NT2/D1 (cell line): Measurements from ENCODE around the gene IER5L.

Source experiments
- SUZ12 ChIP-seq: IDR thresholded peaks from 2 replicates; pipeline ENCODE4 v1.6.1; 2011; ENCODE audit not compliant: insufficient read length, insufficient read depth; ENCODE audit errors: extremely low read depth
- ZNF274 ChIP-seq: IDR thresholded peaks from 2 replicates; pipeline ENCODE4 v1.6.1; 2011; ENCODE audit warnings: mild to moderate bottlenecking, low read depth, low read length

- TF ChIP-seq SUZ12 (no peak), ZNF274 (no peak)
These were observed 3.8 kb downstream of the IER5L start for GRCh38 chr9:129174102-129174723.
